Panc1 (cell line): ENCODE measurements around the gene CTCFL. TPM values are rescaled to one million over a fixed set of nuclear protein-coding genes. Genes with fewer than 3 reads are reported as not detected.

ENCODE experiments used
- ATAC-seq: fragments of 200-7000 bp; cut with Tn5 transposase; 2 replicates; pipeline ENCODE4 v1.9.1; 2020; ENCODE audit warnings: mild to moderate bottlenecking, moderate library complexity
- BruUV-seq: library from RNA; stranded (reverse); fragments of 400-500 nt; replicated peaks from 2 replicates; lab custom pipeline; 2021; lab: Mats Ljungman, UMichigan
- CTCF ChIA-PET: fragments of 300-600 bp; sonication (Branson Sonifier 250); formaldehyde crosslinking; loops from one replicate; lab custom pipeline; 2022; ENCODE audit warnings: antibody characterized with exemption; lab: Charles Lee
- POLR2A ChIA-PET: fragments of 300-600 bp; sonication (Branson Sonifier 250); formaldehyde crosslinking; loops from one replicate; lab custom pipeline; 2022; ENCODE audit warnings: antibody characterized with exemption; lab: Charles Lee
- DNase-seq: peaks from one replicate; pipeline ENCODE4 v3.0.0-alpha.2; 2010; ENCODE audit warnings: low read depth, low spot score
- H3K27ac ChIP-seq: 2 replicates; pipeline ENCODE4 v1.5.1; 2011; ENCODE audit warnings: mild to moderate bottlenecking, low read length, inconsistent platforms
- H3K27me3 ChIP-seq: fragments of 200-500 bp; sonication (Bioruptor generic); 2 replicates; pipeline ENCODE4 v1.6.0; 2014; ENCODE audit warnings: low read length, inconsistent platforms; ENCODE audit not compliant: control insufficient read depth, insufficient read depth
- H3K36me3 ChIP-seq: fragments of 200-500 bp; sonication (Bioruptor generic); 2 replicates; pipeline ENCODE4 v1.5.1; 2014; ENCODE audit warnings: inconsistent platforms, mild to moderate bottlenecking, low read length, moderate library complexity; ENCODE audit not compliant: control insufficient read depth, insufficient read depth
- H3K4me1 ChIP-seq: 2 replicates; pipeline ENCODE4 v1.5.1; 2011; ENCODE audit warnings: inconsistent platforms, mild to moderate bottlenecking, low read length, moderate library complexity; ENCODE audit not compliant: control insufficient read depth, insufficient read depth
- H3K4me3 ChIP-seq, 2 experiments: 2 replicates each; pipeline ENCODE4 v1.5.1; 2011 to 2012; ENCODE audit warnings: low read depth in 2 of 2, low read length in 2 of 2, mild to moderate bottlenecking in 2 of 2, inconsistent platforms in 1 of 2, moderate library complexity in 1 of 2
- H3K9me3 ChIP-seq: fragments of 200-500 bp; sonication (Bioruptor generic); 2 replicates; pipeline ENCODE4 v1.5.1; 2014; ENCODE audit warnings: low read depth, mild to moderate bottlenecking, inconsistent platforms, low read length, moderate library complexity; ENCODE audit not compliant: control insufficient read depth, insufficient read depth
- POLR2AphosphoS5 ChIP-seq: IDR thresholded peaks from 2 replicates; pipeline ENCODE4 v1.6.1; 2012; ENCODE audit warnings: mild to moderate bottlenecking, low read depth, low read length, moderate library complexity
- SIN3A ChIP-seq: IDR thresholded peaks from 2 replicates; pipeline ENCODE4 v1.6.1; 2012; ENCODE audit warnings: low read depth, mild to moderate bottlenecking, low read length, moderate library complexity, borderline replicate concordance; ENCODE audit not compliant: insufficient read depth
- TCF7L2 ChIP-seq: IDR thresholded peaks from 2 replicates; pipeline ENCODE4 v1.6.1; 2011; ENCODE audit warnings: mild to moderate bottlenecking, low read depth, low read length, inconsistent platforms
- in situ Hi-C: cut with HindIII; loops from 2 replicates; pipeline ENCODE4 v1.10.0; 2016; ENCODE audit warnings: low sequenced_read_pairs, low pct_unique_long_range_greater_than_20kb
- intact Hi-C: fragments of 100-400 bp; cut with micrococcal nuclease; formaldehyde crosslinking; loops from one replicate; pipeline ENCODE4 v1.10.0; 2022; ENCODE audit not compliant: unreplicated experiment
- total RNA-seq: library from RNA; stranded (reverse); gene quantifications from one replicate; pipeline ENCODE4 v1.2.1, GENCODE V29; 2021; ENCODE audit not compliant: unreplicated experiment
- TF ChIP-seq, protein P1 (sequence below), 2 experiments: IDR thresholded peaks; 2 replicates each; pipeline ENCODE4 v1.6.1; 2011 to 2012; ENCODE audit warnings: low read depth in 2 of 2, control low read depth in 1 of 2, low read length in 1 of 2, mild to moderate bottlenecking in 1 of 2, moderate library complexity in 1 of 2; ENCODE audit not compliant: insufficient read depth in 1 of 2
- TF ChIP-seq, protein P2 (sequence below): fragments of 450-650 bp; IDR thresholded peaks from 2 replicates; pipeline ENCODE4 v1.5.1; 2017; ENCODE audit warnings: mild to moderate bottlenecking

The CTCFL gene
- total RNA-seq, 1 experiment from 2014 or later = 0.05 TPM

DNA sequence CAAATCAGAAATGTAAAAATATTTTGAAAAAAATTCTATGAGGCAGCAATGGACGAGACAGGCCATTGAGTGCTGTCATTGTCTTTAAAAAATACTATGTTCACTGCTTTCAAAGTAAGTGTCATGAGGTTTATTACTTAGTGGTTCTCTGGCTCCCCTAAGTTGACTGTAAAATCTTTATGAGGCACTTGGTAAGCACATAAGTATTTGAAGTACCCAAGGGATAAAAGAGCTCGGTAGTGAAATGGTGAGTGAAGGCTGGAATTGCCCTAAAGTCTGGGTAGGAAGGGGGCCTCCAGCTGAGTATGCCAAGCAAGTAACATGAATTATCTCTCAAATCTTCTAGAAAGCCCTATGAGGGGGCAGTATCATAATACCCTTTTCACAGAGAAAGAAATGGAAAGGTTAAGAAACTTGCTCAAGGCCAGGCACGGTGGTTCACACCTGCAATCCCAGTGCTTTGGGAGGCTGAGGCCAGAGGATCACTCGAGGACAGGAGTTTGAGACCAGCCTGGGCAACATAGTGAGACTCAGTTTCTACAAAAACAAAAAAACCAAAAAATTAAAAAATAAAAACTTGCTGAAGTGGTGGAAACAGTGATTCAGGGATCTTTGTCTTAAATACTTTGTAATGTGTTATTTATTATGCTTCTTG is 5.5 kb upstream of the CTCFL start:
- Histone ChIP-seq H3K36me3 (no peaks in the 10 kb centered on the region), H3K4me3 (no peak overlapping the region), H3K27me3 (no peaks in the 10 kb centered on the region; the same call in none of the 2 replicates), H3K4me1 (no peaks in the 10 kb centered on the region), H3K27ac (no peak overlapping the region), H3K9me3 (no peaks in the 10 kb centered on the region)
- intact Hi-C loops = no loop called here
- BruUV-seq = no TSS peak
- POLR2A ChIA-PET = no interaction called here
- CTCF ChIA-PET = no interaction called here
- in situ Hi-C loops = no loop called here
- ATAC-seq (no peak), DNase-seq (no peak)
- peak; percentile 71; the same call in 1 of the 2 replicates for TF ChIP-seq TCF7L2
- TF ChIP-seq, protein P1, sequence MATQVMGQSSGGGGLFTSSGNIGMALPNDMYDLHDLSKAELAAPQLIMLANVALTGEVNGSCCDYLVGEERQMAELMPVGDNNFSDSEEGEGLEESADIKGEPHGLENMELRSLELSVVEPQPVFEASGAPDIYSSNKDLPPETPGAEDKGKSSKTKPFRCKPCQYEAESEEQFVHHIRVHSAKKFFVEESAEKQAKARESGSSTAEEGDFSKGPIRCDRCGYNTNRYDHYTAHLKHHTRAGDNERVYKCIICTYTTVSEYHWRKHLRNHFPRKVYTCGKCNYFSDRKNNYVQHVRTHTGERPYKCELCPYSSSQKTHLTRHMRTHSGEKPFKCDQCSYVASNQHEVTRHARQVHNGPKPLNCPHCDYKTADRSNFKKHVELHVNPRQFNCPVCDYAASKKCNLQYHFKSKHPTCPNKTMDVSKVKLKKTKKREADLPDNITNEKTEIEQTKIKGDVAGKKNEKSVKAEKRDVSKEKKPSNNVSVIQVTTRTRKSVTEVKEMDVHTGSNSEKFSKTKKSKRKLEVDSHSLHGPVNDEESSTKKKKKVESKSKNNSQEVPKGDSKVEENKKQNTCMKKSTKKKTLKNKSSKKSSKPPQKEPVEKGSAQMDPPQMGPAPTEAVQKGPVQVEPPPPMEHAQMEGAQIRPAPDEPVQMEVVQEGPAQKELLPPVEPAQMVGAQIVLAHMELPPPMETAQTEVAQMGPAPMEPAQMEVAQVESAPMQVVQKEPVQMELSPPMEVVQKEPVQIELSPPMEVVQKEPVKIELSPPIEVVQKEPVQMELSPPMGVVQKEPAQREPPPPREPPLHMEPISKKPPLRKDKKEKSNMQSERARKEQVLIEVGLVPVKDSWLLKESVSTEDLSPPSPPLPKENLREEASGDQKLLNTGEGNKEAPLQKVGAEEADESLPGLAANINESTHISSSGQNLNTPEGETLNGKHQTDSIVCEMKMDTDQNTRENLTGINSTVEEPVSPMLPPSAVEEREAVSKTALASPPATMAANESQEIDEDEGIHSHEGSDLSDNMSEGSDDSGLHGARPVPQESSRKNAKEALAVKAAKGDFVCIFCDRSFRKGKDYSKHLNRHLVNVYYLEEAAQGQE (IDR thresholded peaks at IDR 0.05; ENCODE audit: insufficient read depth in 1 of 2, low read depth in 2 of 2, low read length in 1 of 2) = no peak

DNA sequence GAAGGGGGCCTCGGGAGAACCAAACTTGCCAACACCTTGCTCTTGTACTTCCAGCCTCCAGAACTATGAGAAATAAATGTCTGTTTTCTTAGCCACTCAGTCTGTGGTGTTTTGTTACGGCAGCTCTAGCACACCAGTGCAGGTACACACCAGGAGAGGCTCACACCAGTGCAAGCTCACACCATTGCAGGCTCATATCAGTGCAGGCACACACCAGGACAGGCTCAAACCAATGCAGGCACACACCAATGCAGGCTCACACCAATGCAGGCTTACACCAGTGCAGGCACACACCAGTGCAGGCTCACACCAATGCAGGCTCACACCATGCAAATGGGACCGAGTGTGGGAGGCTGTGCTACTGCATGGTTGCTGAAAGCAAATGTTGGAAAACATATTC is 4.9 kb upstream of the CTCFL start:
- ChIA-PET CTCF (no interaction called here), POLR2A (no interaction called here)
- Histone ChIP-seq H3K27ac (no peak overlapping the region), H3K36me3 (no peaks in the 10 kb centered on the region), H3K27me3 (no peaks in the 10 kb centered on the region; the same call in 1 of the 2 replicates), H3K9me3 (no peaks in the 10 kb centered on the region), H3K4me3 (no peak overlapping the region), H3K4me1 (no peaks in the 10 kb centered on the region)
- in situ Hi-C loops (no loop called here), intact Hi-C loops (no loop called here)
- ATAC-seq = no peak
- TF ChIP-seq TCF7L2 (no peak), SIN3A (no peak), POLR2AphosphoS5 (no peak)
- TF ChIP-seq, protein P1 (IDR thresholded peaks at IDR 0.05; ENCODE audit: insufficient read depth in 1 of 2, low read depth in 2 of 2, low read length in 1 of 2) = no peak
- TF ChIP-seq, protein P2, sequence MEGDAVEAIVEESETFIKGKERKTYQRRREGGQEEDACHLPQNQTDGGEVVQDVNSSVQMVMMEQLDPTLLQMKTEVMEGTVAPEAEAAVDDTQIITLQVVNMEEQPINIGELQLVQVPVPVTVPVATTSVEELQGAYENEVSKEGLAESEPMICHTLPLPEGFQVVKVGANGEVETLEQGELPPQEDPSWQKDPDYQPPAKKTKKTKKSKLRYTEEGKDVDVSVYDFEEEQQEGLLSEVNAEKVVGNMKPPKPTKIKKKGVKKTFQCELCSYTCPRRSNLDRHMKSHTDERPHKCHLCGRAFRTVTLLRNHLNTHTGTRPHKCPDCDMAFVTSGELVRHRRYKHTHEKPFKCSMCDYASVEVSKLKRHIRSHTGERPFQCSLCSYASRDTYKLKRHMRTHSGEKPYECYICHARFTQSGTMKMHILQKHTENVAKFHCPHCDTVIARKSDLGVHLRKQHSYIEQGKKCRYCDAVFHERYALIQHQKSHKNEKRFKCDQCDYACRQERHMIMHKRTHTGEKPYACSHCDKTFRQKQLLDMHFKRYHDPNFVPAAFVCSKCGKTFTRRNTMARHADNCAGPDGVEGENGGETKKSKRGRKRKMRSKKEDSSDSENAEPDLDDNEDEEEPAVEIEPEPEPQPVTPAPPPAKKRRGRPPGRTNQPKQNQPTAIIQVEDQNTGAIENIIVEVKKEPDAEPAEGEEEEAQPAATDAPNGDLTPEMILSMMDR = no peak
- DNase-seq = no peak
- no TSS peak for BruUV-seq
